ENCODE measurements around the gene PAQR8. TPM values are rescaled to one million over a fixed set of nuclear protein-coding genes. Genes with fewer than 3 reads are reported as not detected.
A peak's percentile ranks its signal among the peaks of the same experiment; 100 is the strongest.

Gene PAQR8
- total RNA-seq, 1 donor from 2014 or later, result 8.8 TPM

GRCh38 chr6:52411911-52412310, 50.0 kb downstream of the PAQR8 start:
- no peaks in the 10 kb centered on the region for H3K27me3 ChIP-seq
- no peaks in the 10 kb centered on the region for H3K9me3 ChIP-seq
- no peak for TF ChIP-seq POLR2A (IDR thresholded peaks at IDR 0.05)
- TF ChIP-seq CTCF (IDR thresholded peaks at IDR 0.05), result no peak
- no peak for TF ChIP-seq POLR2AphosphoS5 (IDR thresholded peaks at IDR 0.05; ENCODE audit: insufficient read depth in 1 of 2, low read depth in 1 of 2)
- no peak for DNase-seq (ENCODE audit: extremely low spot score in 2 of 2)
- no peak overlapping the region for H3K27ac ChIP-seq
- peaks cover 4% of the 10 kb centered on the region for H3K4me1 ChIP-seq
- H3K4me3 ChIP-seq, result no peak overlapping the region
- intact Hi-C loops (cut with DNase I), result no loop called here
- no peaks in the 10 kb centered on the region for H3K36me3 ChIP-seq

DNA sequence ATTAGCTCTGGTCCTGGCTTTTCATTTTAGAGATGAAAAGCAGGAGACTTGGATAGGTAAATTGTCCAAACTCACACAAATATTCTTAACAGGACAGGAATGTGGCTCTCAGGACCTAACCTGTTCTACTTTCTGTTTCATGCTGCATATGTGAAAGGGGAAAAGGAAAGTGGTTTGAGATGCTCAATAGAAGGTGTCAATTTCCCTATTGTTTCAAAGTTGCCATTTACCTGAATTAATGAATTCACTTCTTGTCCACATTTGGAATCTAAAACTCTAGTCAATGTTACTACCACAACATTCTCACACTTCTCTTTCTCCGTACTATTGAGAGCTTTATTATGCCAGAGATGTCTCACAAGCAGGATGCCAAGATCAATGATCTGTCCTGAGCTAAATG, 53.4 kb downstream of the PAQR8 start:
- Histone ChIP-seq H3K36me3 (no peaks in the 10 kb centered on the region), H3K9me3 (no peaks in the 10 kb centered on the region), H3K27ac (no peak overlapping the region), H3K4me3 (no peak overlapping the region), H3K27me3 (no peaks in the 10 kb centered on the region), H3K4me1 (peaks cover 20% of the 10 kb centered on the region)
- intact Hi-C loops (cut with DNase I), result no loop called here
- DNase-seq (ENCODE audit: extremely low spot score in 2 of 2), result no peak
- TF ChIP-seq POLR2A (IDR thresholded peaks at IDR 0.05), result no peak
- TF ChIP-seq POLR2AphosphoS5 (IDR thresholded peaks at IDR 0.05; ENCODE audit: insufficient read depth in 1 of 2, low read depth in 1 of 2), result no peak
- TF ChIP-seq CTCF (IDR thresholded peaks at IDR 0.05), result no peak

DNA sequence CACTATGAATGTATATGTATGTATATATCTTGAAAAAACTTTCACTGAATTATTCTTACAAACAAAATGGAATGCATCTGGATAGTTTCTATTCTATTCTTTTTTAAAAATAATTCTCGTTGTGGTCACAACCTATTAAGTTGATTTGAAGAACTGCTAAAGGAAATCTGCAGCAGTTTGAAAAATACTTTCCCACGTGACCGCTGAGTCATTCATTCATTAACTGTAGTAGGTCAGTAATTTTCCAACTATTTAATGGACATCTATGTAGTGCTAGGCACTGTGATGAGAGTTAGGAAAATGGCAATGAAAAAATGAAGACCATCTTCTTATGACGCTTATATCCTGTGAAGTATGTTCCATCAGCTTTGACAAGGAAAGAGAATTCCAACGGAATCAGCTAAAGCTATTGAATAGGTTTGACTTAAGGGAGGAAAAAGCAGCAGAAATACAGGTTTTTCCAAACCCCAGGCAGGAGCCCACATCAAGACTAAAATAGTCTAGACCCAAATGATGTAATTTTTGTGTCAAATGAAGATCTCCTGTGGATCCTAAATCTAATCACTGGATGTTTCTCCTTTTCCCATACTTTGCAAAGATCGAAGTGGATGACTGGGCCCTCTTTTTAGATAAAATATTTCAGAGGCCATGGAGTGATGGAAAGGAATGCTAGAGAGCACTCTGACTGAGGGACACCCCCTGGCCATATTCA, 54.1 kb downstream of the PAQR8 start:
- intact Hi-C loops (cut with DNase I), result loop anchor here (1.0 kb wide), 1 partner anchor 247 kb away; no protein-coding TSS in a partner anchor
- Histone ChIP-seq H3K27me3 (no peaks in the 10 kb centered on the region), H3K4me1 (peaks cover 24% of the 10 kb centered on the region), H3K4me3 (no peak overlapping the region), H3K27ac (no peak overlapping the region), H3K9me3 (no peaks in the 10 kb centered on the region), H3K36me3 (no peaks in the 10 kb centered on the region)
- TF ChIP-seq POLR2AphosphoS5 (IDR thresholded peaks at IDR 0.05; ENCODE audit: insufficient read depth in 1 of 2, low read depth in 1 of 2) (no peak), POLR2A (IDR thresholded peaks at IDR 0.05) (no peak), CTCF (IDR thresholded peaks at IDR 0.05) (no peak)
- DNase-seq (ENCODE audit: extremely low spot score in 2 of 2), result no peak

- no peak for DNase-seq (ENCODE audit: extremely low spot score in 2 of 2)
- H3K9me3 ChIP-seq, result no peaks in the 10 kb centered on the region
- no peak overlapping the region for H3K4me3 ChIP-seq
- no peaks in the 10 kb centered on the region for H3K36me3 ChIP-seq
- TF ChIP-seq POLR2AphosphoS5 (IDR thresholded peaks at IDR 0.05; ENCODE audit: insufficient read depth in 1 of 2, low read depth in 1 of 2) (no peak), POLR2A (IDR thresholded peaks at IDR 0.05) (no peak), CTCF (IDR thresholded peaks at IDR 0.05) (peak; percentile 68 to 88 (median 72))
- H3K27ac ChIP-seq, result no peak overlapping the region
- H3K27me3 ChIP-seq, result no peaks in the 10 kb centered on the region
- intact Hi-C loops (cut with DNase I), result loop anchor here (1.0 kb wide), 1 partner anchor 247 kb away; no protein-coding TSS in a partner anchor
- H3K4me1 ChIP-seq, result peaks cover 29% of the 10 kb centered on the region
Measured at GRCh38 chr6:52416629-52417151, 54.7 kb downstream of the PAQR8 start.

DNA sequence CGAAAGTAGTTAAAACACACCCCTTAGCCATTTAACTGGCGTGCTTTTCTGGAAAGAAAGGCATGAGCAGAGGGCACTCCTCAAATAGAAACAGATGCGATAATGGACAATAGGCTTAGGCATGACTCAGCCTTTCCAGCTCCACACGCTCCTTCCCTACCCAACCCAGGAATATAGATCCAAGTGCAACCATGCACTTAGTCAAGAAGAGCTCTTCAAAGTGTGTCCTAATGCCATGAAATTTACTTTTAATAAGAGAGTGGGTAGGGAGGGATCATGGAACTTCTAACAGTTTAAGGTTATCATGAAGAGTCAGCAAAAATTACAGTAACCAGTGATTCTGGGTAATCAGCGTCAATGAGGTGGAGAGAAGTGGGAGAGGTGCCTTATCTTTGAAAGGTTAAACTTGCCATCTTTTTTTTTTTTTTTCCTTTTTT, 55.7 kb downstream of the PAQR8 start:
- Histone ChIP-seq H3K4me3 (no peak overlapping the region), H3K27ac (no peak overlapping the region), H3K9me3 (no peaks in the 10 kb centered on the region), H3K36me3 (no peaks in the 10 kb centered on the region), H3K4me1 (peaks cover 29% of the 10 kb centered on the region), H3K27me3 (no peaks in the 10 kb centered on the region)
- no peak for TF ChIP-seq POLR2AphosphoS5 (IDR thresholded peaks at IDR 0.05; ENCODE audit: insufficient read depth in 1 of 2, low read depth in 1 of 2)
- TF ChIP-seq POLR2A (IDR thresholded peaks at IDR 0.05), result no peak
- no peak for TF ChIP-seq CTCF (IDR thresholded peaks at IDR 0.05)
- intact Hi-C loops (cut with DNase I), result no loop called here
- no peak for DNase-seq (ENCODE audit: extremely low spot score in 2 of 2)
